ENCODE data around the gene HSPA14.
"Not testable (repeated sequence)": the region's sequence is repeated elsewhere in the genome, so short reads cannot be mapped to it uniquely, and the experiment has no call there.

The HSPA14 gene

GRCh38 chr10:14837757-14838581 is at the start of gene HSPA14, which contains the start of the genes CDNF and MSANTD7:
TSS of gene HSPA14 (plus strand) at chr10:14838306. CDS start at chr10:14838403, 97 bp downstream.
TSS of gene CDNF (minus strand) at chr10:14838037. CDS start at chr10:14837946, 91 bp downstream.
TSS of gene MSANTD7 (plus strand) at chr10:14838306. CDS start at chr10:14842285, 3,979 bp downstream.
- peak; percentile 81 for DNase-seq

DNA sequence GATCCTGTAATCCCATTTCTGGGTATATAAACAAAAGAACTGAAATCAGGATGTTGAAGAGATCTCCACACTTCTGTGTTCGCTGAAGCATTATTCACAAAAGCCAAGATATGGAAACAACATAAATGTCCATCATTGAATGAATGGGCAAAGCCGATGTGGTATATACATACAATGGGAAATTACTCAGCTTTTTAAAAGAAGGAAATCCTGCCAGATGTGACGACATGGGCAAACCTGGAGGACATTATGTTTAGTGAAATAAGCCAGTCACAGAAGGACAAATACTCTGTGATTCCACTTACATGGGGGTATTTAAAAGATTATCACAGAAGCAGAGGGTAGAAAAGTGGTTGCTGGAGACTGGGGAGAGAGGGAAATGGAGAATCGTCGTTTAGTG is 39.5 kb upstream of the HSPA14 start:
- DNase-seq = no peak

GRCh38 chr10:14800397-14800796 is 37.7 kb upstream of the HSPA14 start:
- DNase-seq = no peak

DNA sequence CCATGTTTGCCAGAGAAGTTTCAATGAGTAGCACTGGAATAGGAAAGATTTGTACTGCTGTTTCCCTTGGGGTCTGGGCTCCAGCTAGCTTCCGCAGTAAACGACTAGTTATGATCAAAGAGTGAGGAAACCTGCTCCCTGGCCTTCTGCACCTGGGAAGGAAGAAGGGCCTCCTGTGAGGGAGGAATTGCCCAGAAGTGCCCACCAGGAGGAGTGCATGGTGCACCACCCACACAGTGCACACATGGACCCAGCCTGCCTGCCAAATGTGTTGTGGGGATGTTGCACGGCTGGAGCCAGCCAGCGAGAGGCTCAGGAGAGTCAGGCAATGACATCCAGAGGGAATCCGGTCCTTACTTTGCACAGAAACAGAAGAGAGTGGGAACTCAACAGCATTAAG is 36.4 kb upstream of the HSPA14 start:
- DNase-seq = no peak

DNA sequence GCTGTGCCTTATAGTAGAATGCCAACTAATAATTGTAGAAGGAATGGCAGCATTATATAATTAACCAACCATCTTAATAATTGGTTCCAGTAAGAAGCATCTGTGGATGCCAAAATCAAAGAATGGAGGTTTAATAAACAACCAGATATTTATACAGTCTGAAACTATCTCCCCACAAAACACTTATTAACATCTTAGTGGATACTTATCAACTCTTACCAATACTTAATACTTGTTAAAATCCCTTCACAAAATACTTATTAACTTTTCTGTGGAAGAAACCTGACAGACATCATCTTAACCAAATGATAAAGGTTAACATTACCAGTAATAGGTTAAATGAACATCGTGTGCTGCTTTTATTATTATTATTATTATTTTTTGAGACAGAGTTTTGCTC is 34.3 kb upstream of the HSPA14 start:
- DNase-seq = no peak

GRCh38 chr10:14806318-14806717 is 31.8 kb upstream of the HSPA14 start:
- DNase-seq = no peak

GRCh38 chr10:14810969-14811953 is 26.8 kb upstream of the HSPA14 start:
- no peak for DNase-seq

- DNase-seq = no peak
These were observed 25.8 kb upstream of the HSPA14 start for GRCh38 chr10:14812271-14812670.

DNA sequence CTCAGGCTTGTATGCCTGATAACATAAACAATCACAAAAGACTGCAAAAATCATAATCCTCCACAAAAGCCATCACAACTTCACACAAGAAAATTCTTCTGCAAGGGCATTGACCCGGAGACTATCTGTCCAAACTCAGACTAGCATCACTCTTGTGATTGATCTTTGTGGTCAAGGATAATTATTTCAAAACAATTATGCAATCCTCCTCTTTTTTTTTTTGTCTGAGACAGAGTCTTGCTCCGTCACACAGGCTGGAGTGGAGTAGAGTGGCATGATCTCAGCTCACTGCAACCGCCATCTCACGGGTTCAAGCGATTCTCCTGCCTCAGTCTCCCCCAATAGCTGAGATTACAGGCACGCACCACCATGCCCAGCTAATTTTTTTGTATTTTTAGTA is 22.4 kb upstream of the HSPA14 start:
- no peak for DNase-seq

DNA sequence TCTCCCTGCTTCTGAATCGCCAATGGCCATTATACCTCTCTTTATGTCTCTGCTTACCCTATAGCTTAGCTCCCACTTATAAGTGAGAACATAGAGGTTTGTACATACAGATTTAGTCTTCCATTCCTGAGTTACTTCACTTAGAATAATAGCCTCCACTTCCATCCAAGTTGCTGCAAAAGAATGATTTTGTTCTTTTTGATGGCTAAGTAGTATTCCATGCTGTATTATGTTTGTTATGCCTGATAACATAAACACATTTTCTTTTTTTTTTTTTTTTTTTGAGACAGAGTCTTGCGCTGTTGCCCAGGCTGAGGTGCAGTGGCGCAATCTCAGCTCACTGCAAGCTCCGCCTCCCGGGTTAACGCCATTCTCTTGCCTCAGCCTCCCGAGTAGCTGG is 21.4 kb upstream of the HSPA14 start:
- not testable (repeated sequence) for DNase-seq

DNA sequence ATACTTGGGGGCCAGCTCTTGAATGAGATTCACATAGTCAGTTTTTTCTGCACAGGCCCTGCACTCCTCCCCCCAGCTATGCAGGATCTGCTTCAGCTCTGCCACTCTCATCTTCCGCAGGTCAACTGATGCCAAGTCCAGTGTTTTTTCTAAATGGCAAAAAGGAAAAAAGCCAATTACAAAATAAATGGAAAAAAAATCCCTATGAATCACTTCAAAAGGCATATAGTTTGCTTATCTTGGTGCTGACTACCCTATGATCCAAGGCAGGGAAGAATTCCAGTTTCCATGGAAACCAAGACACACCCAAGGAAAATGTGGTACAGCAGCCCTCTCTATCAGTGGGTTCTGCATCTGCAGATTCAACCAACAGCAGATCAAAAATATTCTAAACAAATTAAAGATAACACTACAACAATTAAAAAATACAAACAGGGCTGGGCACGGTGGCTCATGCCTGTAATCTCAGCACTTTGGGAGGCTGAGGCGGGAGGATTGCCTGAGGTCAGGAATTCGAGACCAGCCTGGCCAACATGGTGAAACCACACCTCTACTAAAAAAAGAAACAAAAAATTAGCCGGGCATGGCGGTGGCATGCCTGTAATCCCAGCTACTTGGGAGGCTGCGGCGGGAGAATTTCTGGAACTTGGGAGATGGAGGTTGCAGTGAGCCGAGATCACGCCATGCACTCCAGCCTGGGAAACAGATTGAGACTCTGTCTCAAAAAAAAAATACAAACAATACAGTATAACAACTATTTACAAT is 17.9 kb upstream of the HSPA14 start:
- DNase-seq = no peak

DNA sequence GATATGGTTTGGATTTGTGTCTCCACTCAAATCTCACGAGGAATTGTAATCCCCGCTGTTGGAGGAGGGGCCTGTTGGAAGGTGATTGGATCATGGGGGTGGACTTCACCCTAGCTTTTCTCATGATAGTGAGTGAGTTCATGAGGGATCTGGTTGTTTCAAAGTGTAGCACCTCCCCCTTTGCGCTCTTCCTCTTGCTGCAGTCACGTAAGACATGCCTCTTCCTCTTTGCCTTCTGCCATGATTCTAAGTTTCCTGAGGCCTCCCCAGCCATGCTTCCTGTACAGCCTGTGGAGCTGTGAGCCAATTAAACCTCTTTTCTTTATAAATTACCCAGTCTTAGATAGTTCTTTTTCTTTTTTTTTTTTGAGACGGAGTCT is 17.3 kb upstream of the HSPA14 start:
- no peak for DNase-seq

- no peak for DNase-seq
These were observed 16.3 kb upstream of the HSPA14 start for GRCh38 chr10:14821635-14822375.

- no peak for DNase-seq
These were observed 15.0 kb upstream of the HSPA14 start for GRCh38 chr10:14822879-14823755.

- DNase-seq = no peak
These were observed 14.1 kb upstream of the HSPA14 start for GRCh38 chr10:14823966-14824365.

- no peak for DNase-seq
These were observed 11.9 kb upstream of the HSPA14 start for GRCh38 chr10:14826076-14826829.

DNA sequence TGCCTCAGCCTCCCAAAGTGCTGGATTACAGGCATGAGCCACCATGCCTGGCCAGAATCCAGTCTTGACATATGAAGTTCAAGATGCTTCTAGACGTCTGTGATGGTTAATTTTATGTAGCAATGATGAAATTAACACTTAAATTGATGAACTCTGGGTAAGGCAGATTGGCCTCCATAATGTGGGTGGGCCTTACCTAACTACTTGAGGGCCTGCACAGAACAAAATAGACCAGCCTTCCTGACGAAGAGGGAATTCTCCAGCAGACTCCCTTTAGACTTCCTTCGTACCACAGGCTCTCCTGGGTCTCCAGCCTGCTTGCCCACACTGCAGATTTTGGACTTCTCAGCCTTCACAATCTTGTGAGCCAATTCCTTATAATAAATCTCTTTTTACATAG is 5.0 kb upstream of the HSPA14 start:
- DNase-seq = no peak

DNA sequence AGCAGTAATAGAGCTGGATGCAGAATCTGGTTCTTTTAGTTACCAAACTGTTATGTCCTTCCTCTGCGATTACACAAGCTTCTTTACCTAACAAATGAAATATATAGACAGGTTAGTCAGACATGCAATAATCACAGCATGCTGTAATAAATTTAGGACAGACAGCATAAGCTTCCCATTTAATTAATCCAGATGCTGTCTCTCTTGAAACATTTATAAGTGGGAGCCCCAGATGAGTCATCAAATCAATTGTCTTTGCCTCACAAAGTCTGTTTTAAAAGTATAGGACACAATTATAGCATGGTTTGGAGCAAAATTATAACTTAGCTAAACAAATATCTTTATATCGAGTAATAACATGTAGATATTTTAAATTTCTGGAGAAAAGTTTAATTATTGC is 1.9 kb upstream of the HSPA14 start:
- no peak for DNase-seq

DNA sequence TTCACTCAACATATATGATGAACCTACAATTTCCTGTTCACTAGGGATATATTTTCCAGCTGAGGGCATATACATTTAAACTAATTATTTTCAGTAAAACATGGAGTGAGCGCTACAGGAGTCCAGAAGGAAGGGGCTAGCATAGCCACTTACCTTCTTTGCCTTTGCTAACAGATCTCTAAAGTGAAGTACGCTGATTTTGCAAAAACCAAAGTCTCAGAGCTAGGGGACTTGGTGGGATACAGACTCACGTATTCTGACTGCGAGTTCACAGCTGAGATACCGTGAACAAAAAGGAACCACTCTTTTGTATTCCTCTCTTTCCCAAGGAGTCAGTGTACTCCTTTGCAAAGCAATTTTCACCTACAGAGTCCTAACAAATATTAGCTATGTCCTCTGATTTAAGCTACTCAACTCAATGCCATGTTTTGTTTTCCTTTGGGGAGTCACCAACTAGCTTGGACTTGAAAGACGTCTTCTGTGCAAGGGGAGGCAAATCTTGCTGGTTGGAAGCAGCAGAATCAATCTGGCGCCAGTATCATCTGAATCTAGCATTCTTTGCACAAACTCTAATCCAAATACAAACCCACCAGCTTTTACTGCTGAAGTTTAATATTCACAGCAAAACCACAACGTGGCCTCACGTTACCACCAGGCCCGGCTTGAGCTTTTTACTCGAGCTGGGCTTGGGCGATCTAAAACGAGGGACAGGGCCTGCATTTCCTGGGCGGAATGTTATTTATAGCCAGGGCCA is 926 bp upstream of the HSPA14 start:
- DNase-seq = no peak

Measured in DMS79 (cell line).